Measurements from ENCODE around the gene CDH11.

The CDH11 gene

DNA sequence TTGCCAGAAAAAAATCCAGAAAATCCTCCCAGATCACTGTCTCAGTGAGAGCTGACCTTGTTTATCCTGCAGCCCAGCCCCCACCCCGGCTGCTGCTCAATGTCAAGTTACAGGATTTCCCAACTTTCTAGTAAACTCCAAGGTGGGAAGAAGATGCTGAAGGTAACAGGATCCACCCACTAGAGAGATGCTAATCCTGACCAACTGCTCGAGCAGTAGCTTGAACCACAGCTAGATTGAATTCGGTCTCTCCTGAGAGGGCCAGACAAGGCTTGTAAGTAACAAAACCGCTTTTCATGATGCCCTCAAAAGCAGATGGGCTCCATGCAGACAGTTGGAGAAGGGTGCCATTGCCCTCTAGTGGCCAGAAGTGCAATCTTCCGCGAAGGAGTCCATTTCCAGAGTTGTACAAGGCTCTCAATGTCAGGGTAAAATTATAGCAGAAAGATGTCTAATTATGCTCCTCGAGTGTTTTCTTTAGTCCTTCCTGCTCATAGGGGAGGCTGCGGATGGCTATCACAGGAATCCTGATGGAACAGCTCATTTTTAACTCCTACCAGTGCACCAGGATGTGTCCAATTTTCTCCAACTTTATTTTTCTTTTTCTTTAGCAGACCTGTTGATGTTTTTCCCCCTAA is 3.9 kb downstream of the CDH11 start:
- DNase-seq (ENCODE audit: low read depth in 1 of 2, low spot score in 1 of 2) = no peak

DNA sequence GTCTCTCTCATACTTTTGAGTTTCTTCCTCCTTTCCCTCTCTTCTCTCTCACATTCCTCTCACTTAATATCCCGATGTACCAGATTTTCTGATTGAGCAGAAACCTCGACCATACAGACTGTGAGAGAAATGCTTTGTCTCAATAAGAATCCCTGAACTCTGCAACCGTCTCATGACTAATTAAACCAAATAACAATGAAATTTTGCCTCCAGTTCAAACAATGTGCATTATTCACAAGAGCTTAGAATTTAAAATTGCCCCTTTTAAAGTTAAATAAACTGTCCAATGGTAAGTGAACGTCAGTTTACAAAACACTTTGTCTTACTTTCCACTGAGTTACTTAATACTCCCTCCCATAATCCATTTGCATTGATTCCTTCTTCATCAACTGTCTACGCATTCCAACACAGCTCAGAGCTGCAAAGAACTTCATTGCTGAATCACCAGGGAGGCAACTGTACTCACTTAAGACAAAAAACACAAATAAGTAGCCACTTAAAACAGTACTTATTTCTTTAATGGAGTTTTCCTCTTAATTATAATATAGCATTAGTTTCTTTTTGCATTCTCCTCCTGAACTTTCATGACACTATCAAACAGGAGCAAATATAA is 4.9 kb downstream of the CDH11 start:
- no peak for DNase-seq (ENCODE audit: low read depth in 1 of 2, low spot score in 1 of 2)

DNA sequence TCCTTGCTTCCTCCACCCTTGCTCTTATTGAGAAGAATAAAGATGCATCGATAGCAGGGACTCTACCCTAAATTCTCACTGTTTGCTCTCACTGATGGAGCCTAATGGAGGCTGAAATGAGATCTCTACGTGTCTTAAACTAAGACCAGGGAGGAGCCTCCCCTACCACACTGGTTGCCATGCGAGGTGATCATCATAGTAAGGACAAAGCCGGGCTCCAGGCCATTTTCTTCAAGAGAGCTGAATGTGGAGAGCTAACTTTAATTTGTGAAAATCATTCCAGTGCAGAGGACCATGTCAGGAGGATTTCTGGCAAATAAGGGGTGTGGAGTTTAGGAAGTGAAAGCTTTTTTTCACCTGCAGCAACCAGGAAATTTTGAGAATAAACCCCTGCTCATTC is 5.6 kb downstream of the CDH11 start:
- no peak for DNase-seq (ENCODE audit: low read depth in 1 of 2, low spot score in 1 of 2)

DNA sequence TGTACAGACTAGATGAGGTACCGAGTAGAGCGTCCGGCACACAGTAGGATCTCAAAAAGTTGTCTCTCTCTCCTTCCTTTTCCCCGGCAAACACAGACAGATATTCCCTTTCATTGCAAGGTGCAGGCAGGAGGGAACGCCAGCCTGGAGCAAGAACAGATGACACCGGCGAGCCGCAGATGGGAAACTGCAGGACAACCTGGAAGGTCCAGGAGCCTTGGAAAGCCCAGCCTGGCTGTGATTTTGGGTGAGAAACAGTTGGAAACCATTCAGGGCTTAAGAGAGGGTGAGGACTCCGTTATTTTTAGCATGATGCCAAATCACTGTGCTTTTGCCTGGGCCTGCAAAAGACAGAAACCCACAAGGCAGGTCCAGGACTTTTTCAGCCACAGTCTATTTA is 7.3 kb downstream of the CDH11 start:
- DNase-seq (ENCODE audit: low read depth in 1 of 2, low spot score in 1 of 2) = no peak

DNA sequence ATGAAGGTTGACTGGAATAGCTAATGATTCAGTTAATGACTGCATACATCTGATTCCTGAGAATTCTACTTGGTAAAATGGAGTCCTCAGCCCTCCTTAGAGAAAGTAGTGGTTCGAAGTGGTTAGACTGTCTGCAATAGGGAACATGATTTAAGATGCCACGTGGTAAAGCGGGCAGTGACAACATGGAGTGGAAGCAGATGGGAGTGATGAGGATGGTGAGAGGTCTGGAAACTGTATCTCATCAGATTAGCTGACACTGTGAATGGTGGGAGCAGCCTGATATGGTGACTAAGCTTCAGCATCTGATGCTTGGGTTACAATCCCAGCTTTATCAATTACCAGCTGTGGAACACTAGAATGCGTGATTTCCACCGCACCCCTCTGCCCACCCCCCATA is 8.4 kb downstream of the CDH11 start:
- no peak for DNase-seq (ENCODE audit: low read depth in 1 of 2, low spot score in 1 of 2)

DNA sequence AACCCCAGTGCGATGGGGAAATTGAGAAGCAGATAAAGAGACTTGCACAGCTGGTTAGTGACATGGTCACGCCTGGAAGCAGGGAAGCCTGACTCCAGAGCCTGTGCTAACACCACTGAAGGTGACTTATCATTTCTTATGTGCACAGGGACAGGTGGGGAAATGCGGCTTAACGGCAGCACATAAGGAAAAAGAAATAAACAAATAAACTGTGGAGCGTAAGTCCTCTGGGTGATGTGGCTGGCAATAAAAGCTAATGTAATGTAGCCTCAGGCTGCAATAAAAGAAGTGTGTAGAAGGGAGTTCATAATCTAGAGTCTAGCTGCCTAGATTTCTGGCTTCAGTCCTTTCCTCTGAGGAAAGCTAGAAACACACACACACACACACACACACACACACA is 10.6 kb downstream of the CDH11 start:
- no peak for DNase-seq (ENCODE audit: low read depth in 1 of 2, low spot score in 1 of 2)

DNA sequence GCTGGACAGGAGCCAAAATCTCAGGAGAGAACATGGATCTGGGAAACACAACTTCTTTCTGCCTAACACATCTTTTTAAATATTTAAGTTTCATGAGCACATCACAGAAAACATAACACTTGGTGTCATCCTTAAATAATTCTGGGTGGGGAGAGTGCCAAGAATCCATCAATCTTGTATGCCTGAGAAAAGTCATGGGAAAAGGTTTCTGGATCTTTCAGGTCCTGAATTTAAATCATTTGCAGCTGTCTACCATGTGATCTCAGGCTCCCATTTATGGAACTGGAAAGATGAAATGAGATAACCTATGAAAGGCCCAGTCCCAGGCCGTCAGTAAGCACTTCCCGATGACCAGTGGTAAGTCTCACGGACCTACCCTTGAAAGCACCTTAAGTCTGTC is 15.1 kb downstream of the CDH11 start:
- DNase-seq (ENCODE audit: low read depth in 1 of 2, low spot score in 1 of 2) = no peak

DNA sequence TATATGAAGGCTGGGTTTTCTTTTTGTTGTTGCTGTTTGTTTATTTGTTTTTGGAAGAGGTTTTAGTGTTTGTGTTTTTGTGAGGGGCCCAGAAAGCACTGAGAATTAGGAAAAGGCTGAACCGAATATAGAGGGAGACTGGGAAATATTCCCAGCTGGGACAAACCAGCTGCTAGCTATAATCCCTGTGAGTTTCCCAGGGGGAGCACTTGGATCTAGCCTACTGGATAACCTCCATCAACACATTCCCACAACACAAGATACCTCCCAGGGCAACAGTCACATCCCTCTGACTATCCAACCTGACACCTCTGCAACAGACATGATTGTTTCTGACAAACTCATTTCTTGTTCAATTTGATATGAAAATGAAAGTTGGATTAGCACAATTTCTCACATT is 16.7 kb downstream of the CDH11 start:
- DNase-seq (ENCODE audit: low read depth in 1 of 2, low spot score in 1 of 2) = no peak

DNA sequence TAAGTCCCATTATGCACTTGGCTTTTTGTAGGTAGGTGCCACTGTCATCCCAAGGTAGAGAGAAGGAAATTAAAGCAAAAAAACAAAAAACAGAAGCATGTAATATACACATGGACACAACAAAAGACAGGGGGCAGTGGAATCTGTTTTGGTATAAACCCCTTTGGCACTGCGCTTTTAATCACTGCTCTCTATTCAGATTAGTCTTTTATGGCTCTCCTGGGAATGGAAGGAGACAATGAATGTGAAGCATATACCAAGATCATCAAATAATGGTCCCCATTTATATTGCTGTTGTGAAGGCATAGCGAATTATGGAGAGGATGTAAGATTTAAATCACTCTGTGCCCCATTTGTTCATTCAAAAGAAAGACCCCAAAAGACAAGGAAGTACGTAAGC is 17.4 kb downstream of the CDH11 start:
- DNase-seq (ENCODE audit: low read depth in 1 of 2, low spot score in 1 of 2) = no peak

DNA sequence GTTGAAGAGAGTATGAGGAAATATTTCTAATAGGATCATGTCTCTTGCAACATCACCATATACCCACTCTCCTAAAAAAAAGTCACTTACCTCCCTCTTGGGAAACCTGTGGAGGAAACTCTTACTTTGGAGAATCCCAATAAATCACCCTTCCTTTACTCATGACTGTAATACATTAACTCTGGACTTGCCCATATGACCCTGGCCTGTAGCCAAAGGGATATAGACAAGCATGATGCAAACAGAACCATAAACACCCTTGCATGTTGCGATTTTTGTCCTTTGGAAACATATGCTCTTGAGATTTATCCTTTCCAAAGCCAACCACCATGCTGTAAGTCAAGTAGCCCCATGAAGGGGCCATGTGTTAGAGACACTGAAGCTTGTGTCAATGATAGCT is 19.5 kb downstream of the CDH11 start:
- no peak for DNase-seq (ENCODE audit: low read depth in 1 of 2, low spot score in 1 of 2)

DNA sequence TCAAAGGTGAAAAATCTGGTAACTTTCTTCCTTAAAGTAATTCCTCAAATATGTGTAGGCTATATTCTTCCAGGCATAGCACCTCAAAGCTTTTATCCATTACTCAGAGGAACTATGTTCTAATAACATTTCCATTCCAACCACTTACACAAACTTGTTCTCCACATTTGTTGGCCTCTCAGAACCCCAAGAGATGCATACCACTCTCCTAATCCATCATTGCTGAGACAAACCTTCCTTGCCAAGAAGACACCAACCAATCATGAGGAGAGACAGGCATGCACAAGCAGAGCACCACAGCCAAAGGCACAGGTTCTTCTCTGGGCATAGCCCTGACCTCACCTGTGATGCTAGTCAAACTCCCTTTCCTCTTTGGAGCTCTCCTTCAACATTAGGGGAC is 20.9 kb downstream of the CDH11 start:
- no peak for DNase-seq (ENCODE audit: low read depth in 1 of 2, low spot score in 1 of 2)

DNA sequence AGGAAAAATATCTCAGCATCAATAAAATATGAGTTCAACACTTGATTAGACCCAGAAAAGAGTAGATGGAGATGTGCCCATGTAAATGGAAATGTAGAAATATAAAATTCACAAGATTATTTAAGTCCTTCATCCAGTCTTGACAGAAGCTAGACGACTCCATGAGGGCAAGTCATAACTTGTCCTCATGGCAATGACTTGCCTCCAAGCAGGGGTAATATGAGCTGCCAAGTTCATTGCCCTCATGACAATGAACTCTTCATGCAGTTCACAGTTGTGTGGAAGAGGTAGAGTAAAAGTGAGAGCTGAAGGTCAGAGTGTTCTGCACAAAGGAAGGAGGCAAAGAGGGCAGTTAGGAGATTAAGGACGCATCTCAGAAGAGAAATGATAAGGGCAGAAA is 22.3 kb downstream of the CDH11 start:
- no peak for DNase-seq (ENCODE audit: low read depth in 1 of 2, low spot score in 1 of 2)

DNA sequence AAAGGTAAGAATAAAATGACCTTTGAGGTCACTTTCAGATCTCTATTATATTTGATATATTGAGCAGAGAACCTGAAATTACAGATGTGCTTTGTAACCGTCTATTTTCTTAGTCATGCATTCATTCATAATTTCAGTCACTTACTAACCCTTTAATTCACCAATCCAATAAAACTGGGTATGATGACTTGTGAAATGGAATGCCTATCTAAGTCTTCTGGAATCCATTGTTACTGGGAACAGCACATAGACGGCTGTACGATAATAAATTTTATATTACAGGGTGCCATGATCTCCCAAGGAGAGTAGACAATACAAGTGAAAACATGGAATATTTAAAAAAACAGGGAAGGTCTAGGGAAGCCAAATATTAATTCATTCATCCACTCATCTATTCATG is 22.9 kb downstream of the CDH11 start:
- no peak for DNase-seq (ENCODE audit: low read depth in 1 of 2, low spot score in 1 of 2)

DNA sequence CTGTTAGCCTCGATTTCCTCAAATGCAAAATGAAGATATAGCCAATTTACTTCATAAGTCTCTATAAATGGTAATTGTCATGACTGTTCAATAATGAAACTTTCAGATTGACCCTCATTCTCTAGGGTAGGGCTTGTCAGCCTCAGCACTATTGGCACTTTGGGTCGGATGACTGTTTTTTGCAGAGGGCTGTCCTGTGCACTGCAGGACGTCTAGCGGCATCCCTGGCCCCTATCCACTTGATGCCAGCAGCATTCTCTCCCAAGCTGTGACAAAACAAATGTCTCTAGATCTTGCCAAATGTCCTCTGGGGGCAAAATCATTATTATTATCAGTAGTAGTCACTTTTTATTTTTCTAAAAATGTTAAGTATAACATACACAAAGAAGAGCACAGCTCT is 24.6 kb downstream of the CDH11 start:
- no peak for DNase-seq (ENCODE audit: low read depth in 1 of 2, low spot score in 1 of 2)

DNA sequence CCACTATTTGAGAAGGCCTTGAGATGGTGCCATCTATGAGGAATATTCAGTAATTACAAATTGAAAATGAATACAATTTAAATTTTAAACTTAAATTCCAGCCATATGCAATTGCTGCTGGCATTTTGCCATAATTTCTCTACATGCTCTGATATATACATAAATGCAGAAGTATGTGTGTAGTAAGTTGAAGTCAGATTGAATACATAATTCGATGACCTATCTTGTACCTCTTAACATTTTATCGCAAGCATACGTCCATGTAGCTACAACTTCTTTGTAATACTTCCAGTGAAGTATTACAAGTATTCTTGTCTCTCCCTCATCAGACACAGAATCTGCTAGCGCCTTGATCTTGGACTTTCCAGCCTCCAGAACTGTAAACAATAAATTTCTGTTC is 26.0 kb downstream of the CDH11 start:
- no peak for DNase-seq (ENCODE audit: low read depth in 1 of 2, low spot score in 1 of 2)

DNA sequence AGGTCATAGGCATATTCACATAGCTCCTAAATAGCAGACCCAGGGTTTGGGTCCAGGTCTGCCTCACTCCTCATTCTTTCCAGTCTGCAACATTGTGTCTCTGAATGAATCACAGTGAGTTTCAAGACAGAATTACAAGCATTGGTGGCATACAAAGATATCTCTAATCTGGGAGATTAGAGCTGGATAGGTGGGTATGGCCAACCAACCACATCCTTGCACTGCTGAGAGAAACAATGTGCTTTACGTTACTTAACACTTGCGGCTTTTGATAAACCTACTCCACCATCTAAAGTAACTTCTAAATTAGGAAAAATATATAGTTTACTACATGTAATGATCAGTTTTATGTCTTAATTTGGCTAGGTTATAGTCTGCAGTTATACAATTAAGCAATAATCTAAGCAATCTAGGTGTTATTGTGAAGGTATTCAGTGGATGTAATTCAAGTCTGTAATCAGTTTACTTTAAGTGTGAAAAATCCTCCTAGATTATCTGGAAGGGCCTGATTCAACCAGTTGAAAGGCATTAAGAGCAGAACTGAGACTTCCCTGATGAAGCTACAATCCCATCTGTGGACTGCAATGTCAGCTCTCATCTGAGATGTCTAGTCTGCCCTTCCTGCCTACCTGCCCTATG is 26.7 kb downstream of the CDH11 start:
- no peak for DNase-seq (ENCODE audit: low read depth in 1 of 2, low spot score in 1 of 2)

DNA sequence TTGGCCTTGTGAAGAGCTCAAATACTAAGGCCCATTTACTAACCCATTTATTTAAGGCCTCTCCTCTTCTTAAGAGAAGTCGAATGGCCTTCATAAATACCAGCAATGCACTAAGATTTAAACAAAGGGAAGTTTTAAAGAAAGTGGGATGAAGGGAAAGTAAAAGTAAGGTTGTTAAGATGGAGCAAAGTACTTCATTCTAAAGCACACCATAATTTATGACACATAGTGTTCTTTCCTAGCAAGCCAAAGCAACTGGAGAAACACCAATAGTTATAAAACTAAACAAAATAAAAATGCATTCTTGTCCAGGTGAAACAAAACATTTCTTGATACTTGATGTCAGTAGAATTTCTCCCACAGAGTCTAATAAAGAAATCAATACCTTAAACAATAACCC is 27.9 kb downstream of the CDH11 start:
- no peak for DNase-seq (ENCODE audit: low read depth in 1 of 2, low spot score in 1 of 2)

DNA sequence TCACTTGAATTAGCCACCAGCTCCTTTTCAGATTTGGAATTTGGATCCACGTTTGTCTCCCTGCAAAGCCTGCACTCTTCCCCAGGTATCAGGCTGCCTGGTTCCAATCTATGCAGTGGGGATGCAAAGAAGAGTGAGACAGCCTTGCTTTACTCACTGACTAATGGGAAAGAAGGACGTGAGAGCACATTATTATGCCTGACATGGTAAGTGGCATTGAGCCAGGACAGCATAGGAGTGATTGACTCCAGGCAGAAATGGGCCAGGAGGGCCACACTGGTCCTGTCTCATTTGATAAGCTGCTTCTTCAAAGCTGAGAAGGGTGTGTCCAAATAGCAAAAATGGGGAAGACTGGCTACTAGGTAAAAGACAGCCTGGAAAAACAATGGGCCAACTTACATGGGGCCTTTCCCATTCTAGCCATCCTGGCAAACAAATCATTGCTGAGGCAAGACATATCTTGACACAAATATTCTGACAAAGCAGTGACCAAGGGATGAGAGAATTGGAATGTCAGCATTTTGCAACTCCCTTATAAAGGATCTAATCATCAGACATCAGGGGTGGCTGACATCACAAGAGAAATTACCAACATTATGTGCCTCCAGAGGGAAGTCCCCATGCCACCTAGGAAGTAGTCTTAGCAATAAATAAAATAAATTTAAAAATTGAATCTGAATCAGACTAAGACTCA is 38.6 kb downstream of the CDH11 start:
- no peak for DNase-seq (ENCODE audit: low read depth in 1 of 2, low spot score in 1 of 2)

DNA sequence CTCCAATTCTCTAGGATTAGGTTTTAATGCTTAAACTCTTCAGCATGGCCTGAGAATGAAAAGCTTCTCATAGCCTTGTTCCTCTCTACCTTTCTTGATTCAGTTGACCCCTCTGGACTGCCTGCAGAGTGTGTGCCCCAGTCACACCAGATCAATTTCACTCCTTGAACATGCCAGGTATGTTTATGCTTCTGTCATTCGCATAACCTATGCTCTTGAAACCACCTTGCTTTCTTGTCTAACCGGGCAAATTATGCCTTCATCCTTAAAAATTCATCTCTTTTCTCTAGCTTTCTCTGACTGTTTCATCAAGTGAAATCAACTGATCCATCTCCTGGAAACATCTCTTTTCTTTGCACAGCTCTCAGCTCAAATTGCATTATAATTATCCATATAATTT is 42.3 kb downstream of the CDH11 start:
- no peak for DNase-seq (ENCODE audit: low read depth in 1 of 2, low spot score in 1 of 2)

DNA sequence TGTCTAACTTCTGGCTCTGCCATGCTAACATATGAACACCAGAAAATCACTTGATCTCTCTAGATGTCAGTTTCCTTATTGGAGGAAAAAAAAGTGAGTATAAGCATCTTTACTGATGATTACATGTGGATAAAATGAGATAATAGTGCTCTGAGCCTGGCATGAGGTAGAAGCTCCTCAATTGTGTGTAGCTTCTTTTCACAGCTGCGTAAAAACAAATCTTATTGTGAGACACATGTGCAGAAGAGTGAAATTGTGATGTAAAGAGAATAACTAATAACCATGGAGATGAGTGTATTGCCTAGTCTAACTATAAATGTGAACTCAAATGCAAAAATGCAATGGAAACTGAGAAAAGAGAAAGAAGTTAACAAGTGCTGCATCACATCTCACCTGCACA is 44.7 kb downstream of the CDH11 start:
- no peak for DNase-seq (ENCODE audit: low read depth in 1 of 2, low spot score in 1 of 2)

DNA sequence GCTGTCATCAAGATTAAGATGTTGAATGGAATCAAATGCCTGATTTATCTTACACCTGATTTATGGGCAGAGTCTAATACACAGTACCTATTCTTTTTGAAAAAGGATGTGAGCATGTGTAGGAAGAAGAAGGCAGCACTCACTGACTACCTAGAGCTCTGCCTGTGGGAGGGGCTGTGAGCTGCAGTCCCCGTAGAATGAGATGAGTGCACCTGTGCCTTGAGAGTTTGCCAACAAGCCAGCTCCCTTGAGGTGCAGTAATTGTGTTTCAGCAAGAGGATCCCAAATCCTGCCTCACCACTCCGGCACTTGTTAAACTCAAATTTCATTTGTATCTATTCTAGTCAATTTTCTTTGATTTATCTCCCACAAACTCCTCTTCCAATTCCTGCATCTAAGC is 46.0 kb downstream of the CDH11 start:
- DNase-seq (ENCODE audit: low read depth in 1 of 2, low spot score in 1 of 2) = no peak
